ENCODE data around the gene CHIT1.

Gene CHIT1

GRCh38 chr1:203210988-203211387 is 18.5 kb downstream of the CHIT1 start:
- H3K4me3 ChIP-seq (ENCODE audit: control insufficient read depth, low read depth, low read length): no peak overlapping the region
- no peak for TF ChIP-seq CTCF (conservative IDR thresholded peaks at IDR 0.05; ENCODE audit: control insufficient read depth, insufficient read depth, low read depth, low read length)
- no peak for DNase-seq (ENCODE audit: low read depth)

- TF ChIP-seq CTCF (conservative IDR thresholded peaks at IDR 0.05; ENCODE audit: control insufficient read depth, insufficient read depth, low read depth, low read length): no peak
- no peak overlapping the region for H3K4me3 ChIP-seq (ENCODE audit: control insufficient read depth, low read depth, low read length)
- DNase-seq (ENCODE audit: low read depth): no peak
Measured at GRCh38 chr1:203210350-203210749, 19.1 kb downstream of the CHIT1 start.

- TF ChIP-seq CTCF (conservative IDR thresholded peaks at IDR 0.05; ENCODE audit: control insufficient read depth, insufficient read depth, low read depth, low read length): no peak
- DNase-seq (ENCODE audit: low read depth): no peak
- no peak overlapping the region for H3K4me3 ChIP-seq (ENCODE audit: control insufficient read depth, low read depth, low read length)
Measured at GRCh38 chr1:203208181-203208580, 21.3 kb downstream of the CHIT1 start.

GRCh38 chr1:203207751-203208150 is 21.7 kb downstream of the CHIT1 start:
- no peak overlapping the region for H3K4me3 ChIP-seq (ENCODE audit: control insufficient read depth, low read depth, low read length)
- DNase-seq (ENCODE audit: low read depth): no peak
- no peak for TF ChIP-seq CTCF (conservative IDR thresholded peaks at IDR 0.05; ENCODE audit: control insufficient read depth, insufficient read depth, low read depth, low read length)

GRCh38 chr1:203206129-203206687 is 23.3 kb downstream of the CHIT1 start:
- no peak for DNase-seq (ENCODE audit: low read depth)
- TF ChIP-seq CTCF (conservative IDR thresholded peaks at IDR 0.05; ENCODE audit: control insufficient read depth, insufficient read depth, low read depth, low read length): no peak

GRCh38 chr1:203204756-203205155 is 24.7 kb downstream of the CHIT1 start:
- peak; percentile 15 for DNase-seq (ENCODE audit: low read depth)
- no peak for TF ChIP-seq CTCF (conservative IDR thresholded peaks at IDR 0.05; ENCODE audit: control insufficient read depth, insufficient read depth, low read depth, low read length)
- no peak overlapping the region for H3K4me3 ChIP-seq (ENCODE audit: control insufficient read depth, low read depth, low read length)

More at GRCh38 chr1:203206129-203206687, 23.3 kb downstream of the CHIT1 start:
- H3K4me3 ChIP-seq (ENCODE audit: control insufficient read depth, low read depth, low read length): no peak overlapping the region

Data from fibroblast of mammary gland (primary cell).